ENCODE results near the gene PTPN2. TPM values are rescaled to one million over a fixed set of nuclear protein-coding genes. Genes with fewer than 3 reads are reported as not detected.
A peak's percentile ranks its signal among the peaks of the same experiment; 100 is the strongest.

PTPN2 gene
- total and polyA plus RNA-seq, 2 of the 4 experiments (the other 2 are of a cell fraction): 13.2 to 30.6 TPM

- Histone ChIP-seq H3K18ac (ENCODE audit: low read depth, low read length) (no peak overlapping the region), H3K36me3 (ENCODE audit: control insufficient read depth, insufficient read depth, low read length) (no peaks in the 10 kb centered on the region), H2AK5ac (ENCODE audit: low read depth, low read length) (no peak overlapping the region), H3K14ac (replicated peaks; ENCODE audit: low read depth, low read length) (no peak overlapping the region), H3K4me3 (ENCODE audit: insufficient read depth, low read depth, low read length) (no peak overlapping the region), H2AFZ (replicated peaks; ENCODE audit: low read length, poor library complexity) (peak overlapping the region; percentile 63), H3K56ac (ENCODE audit: extremely low read depth, insufficient read depth, low read length) (no peak overlapping the region), H3K9me1 (ENCODE audit: insufficient read depth, low read length) (no peaks in the 10 kb centered on the region), H3K23ac (ENCODE audit: low read depth, low read length) (no peak overlapping the region), H3K4me1 (ENCODE audit: control insufficient read depth, insufficient read depth, low read length) (peaks cover 2% of the 10 kb centered on the region; the same call in 1 of the 2 replicates), H3K27ac (ENCODE audit: insufficient read depth, low read length) (no peak overlapping the region), H3K79me1 (ENCODE audit: low read depth in 1 of 2, low read length in 2 of 2) (no peaks in the 10 kb centered on the region), H2BK5ac (ENCODE audit: low read depth, low read length, poor library complexity, severe bottlenecking) (no peak overlapping the region), H3K4ac (ENCODE audit: low read depth, low read length) (no peak overlapping the region), H4K8ac (ENCODE audit: low read depth in 2 of 2, low read length in 2 of 2) (no peak overlapping the region), H2BK15ac (ENCODE audit: low read depth, low read length) (no peak overlapping the region), H4K91ac (ENCODE audit: insufficient read depth, low read depth, low read length) (no peak overlapping the region), H3K27me3 (ENCODE audit: control insufficient read depth, insufficient read depth, low read length) (no peaks in the 10 kb centered on the region), H4K5ac (ENCODE audit: low read depth, low read length) (no peak overlapping the region), H3K9me3 (ENCODE audit: control insufficient read depth, insufficient read depth, low read length) (no peaks in the 10 kb centered on the region), H2BK20ac (ENCODE audit: low read depth, low read length) (no peak overlapping the region), H4K20me1 (ENCODE audit: insufficient read depth, low read length) (no peaks in the 10 kb centered on the region), H3K9ac (ENCODE audit: low read depth, low read length) (no peak overlapping the region), H3K4me2 (ENCODE audit: low read depth, low read length) (no peak overlapping the region), H2AK9ac (replicated peaks; ENCODE audit: low read depth, low read length, poor library complexity) (no peak overlapping the region), H2BK120ac (ENCODE audit: low read depth, low read length) (no peak overlapping the region)
- intact Hi-C loops (cut with micrococcal nuclease) (no loop called here), in situ Hi-C loops (cut with MboI; ENCODE audit: low sequenced_read_pairs) (loop anchor here (25.0 kb wide), 1 partner anchor 862 kb away; no protein-coding TSS in a partner anchor), dilution Hi-C loops (cut with HindIII; ENCODE audit: low sequenced_read_pairs, unreplicated experiment) (loop anchor here (25.0 kb wide), 1 partner anchor 338 kb away; no protein-coding TSS in a partner anchor)
- no TSS peak for BruUV-seq (replicated peaks)
- CTCF ChIA-PET: interaction anchor here (1.2 kb wide), 1 partner anchor 117 kb away, joined by 3 read pairs; no protein-coding TSS in a partner anchor
- TF ChIP-seq ELK1 (IDR thresholded peaks at IDR 0.05; ENCODE audit: borderline replicate concordance, low read depth, low read length) (no peak), RCOR1 (IDR thresholded peaks at IDR 0.05; ENCODE audit: insufficient replicate concordance, low read length) (no peak), CTCF (conservative IDR thresholded peaks at IDR 0.05; ENCODE audit: low read depth, low read length) (no peak), MAFK (IDR thresholded peaks at IDR 0.05; ENCODE audit: low read depth, low read length) (no peak), NFE2L2 (IDR thresholded peaks at IDR 0.05; ENCODE audit: low read depth, low read length) (no peak), CHD1 (IDR thresholded peaks at IDR 0.05; ENCODE audit: low read depth, low read length) (no peak), SMC3 (IDR thresholded peaks at IDR 0.05; ENCODE audit: low read depth, low read length) (no peak), CEBPB (IDR thresholded peaks at IDR 0.05; ENCODE audit: low read depth, low read length) (no peak), USF2 (IDR thresholded peaks at IDR 0.05; ENCODE audit: low read depth, low read length) (no peak), POLR2A (IDR thresholded peaks at IDR 0.05; ENCODE audit: low read depth, low read length) (no peak), FOS (IDR thresholded peaks at IDR 0.05; ENCODE audit: low read depth, low read length) (no peak), MXI1 (IDR thresholded peaks at IDR 0.05; ENCODE audit: borderline replicate concordance, low read depth, low read length) (no peak), RAD21 (IDR thresholded peaks at IDR 0.05; ENCODE audit: low read length) (no peak), BHLHE40 (IDR thresholded peaks at IDR 0.05; ENCODE audit: low read depth, low read length) (no peak)
- no peak for ATAC-seq (ENCODE audit: low read depth)
- WGBS, 2 experiments (ENCODE audit: extremely low coverage in 2 of 2, insufficient read length in 1 of 2): 83% methylated on average over 1 of the region's 9 CpGs; no CpG with 5 or more reads in 1 of the 2 experiments
- no peak for DNase-seq
- POLR2A ChIA-PET (ENCODE audit: unreplicated experiment): no interaction called here
Observed at GRCh38 chr18:12774982-12775381, 109.1 kb downstream of the PTPN2 start.
